ENCODE results near the gene NAA80. TPM values are rescaled to one million over a fixed set of nuclear protein-coding genes. Genes with fewer than 3 reads are reported as not detected.

NAA80 gene
- total RNA-seq, 1 experiment from 2014 or later = 8.7 TPM

- no TSS peak for BruUV-seq (replicated peaks)
- TF ChIP-seq EZH2 (IDR thresholded peaks at IDR 0.05; ENCODE audit: low read length, unreplicated experiment) = no peak
- TF ChIP-seq EZH2phosphoT487 (IDR thresholded peaks at IDR 0.05; ENCODE audit: borderline replicate concordance, low read length) = no peak
- no peak for TF ChIP-seq CTCF (conservative IDR thresholded peaks at IDR 0.05; ENCODE audit: low read depth, low read length)
- H3K4me1 ChIP-seq (ENCODE audit: insufficient read depth, low read length) = peaks cover 26% of the 10 kb centered on the region
- H3K27ac ChIP-seq (ENCODE audit: low read length) = no peak overlapping the region
- no peak for ATAC-seq
- no peak overlapping the region for H3K4me2 ChIP-seq (ENCODE audit: low read length)
- POLR2A ChIA-PET (ENCODE audit: unreplicated experiment) = no interaction called here
- H3K9ac ChIP-seq (ENCODE audit: low read length) = no peak overlapping the region
- no peak overlapping the region for H2AFZ ChIP-seq (ENCODE audit: low read length)
- H3K79me2 ChIP-seq (ENCODE audit: low read length) = peaks cover 18% of the 10 kb centered on the region
- no peaks in the 10 kb centered on the region for H3K36me3 ChIP-seq (ENCODE audit: low read depth, low read length)
- H3F3A ChIP-seq (ENCODE audit: low read length, unreplicated experiment) = no peaks in the 10 kb centered on the region
- intact Hi-C loops (cut with micrococcal nuclease) = no loop called here
- no peaks in the 10 kb centered on the region for H4K20me1 ChIP-seq (ENCODE audit: low read length)
- H3K9me3 ChIP-seq (ENCODE audit: low read length) = no peaks in the 10 kb centered on the region
- CTCF ChIA-PET = interaction anchor here (0.6 to 0.7 kb wide), 2 partner anchors 22 to 25 kb away, joined by 3 to 8 read pairs; no protein-coding TSS in a partner anchor
- no peak overlapping the region for H3K4me3 ChIP-seq (ENCODE audit: low read length)
- H3K9me2 ChIP-seq (replicated peaks; ENCODE audit: low read length) = no peaks in the 10 kb centered on the region
- DNase-seq = no peak
- no peaks in the 10 kb centered on the region for H3K27me3 ChIP-seq (ENCODE audit: low read length)
Observed at GRCh38 chr3:50296721-50297383, 2.4 kb downstream of the NAA80 start.

GRCh38 chr3:50295553-50296431, 3.4 kb downstream of the NAA80 start:
- CTCF ChIA-PET = no interaction called here
- ATAC-seq = no peak
- POLR2A ChIA-PET (ENCODE audit: unreplicated experiment) = no interaction called here

More at GRCh38 chr3:50295553-50296431, 3.4 kb downstream of the NAA80 start:
- H3K79me2 ChIP-seq (ENCODE audit: low read length) = peaks cover 28% of the 10 kb centered on the region
- intact Hi-C loops (cut with micrococcal nuclease) = no loop called here
- H4K20me1 ChIP-seq (ENCODE audit: low read length) = no peaks in the 10 kb centered on the region
- H3K9ac ChIP-seq (ENCODE audit: low read length) = no peak overlapping the region
- peaks cover 26% of the 10 kb centered on the region for H3K4me1 ChIP-seq (ENCODE audit: insufficient read depth, low read length)
- H2AFZ ChIP-seq (ENCODE audit: low read length) = no peak overlapping the region
- H3K36me3 ChIP-seq (ENCODE audit: low read depth, low read length) = no peaks in the 10 kb centered on the region
- H3K27ac ChIP-seq (ENCODE audit: low read length) = no peak overlapping the region
- no peaks in the 10 kb centered on the region for H3F3A ChIP-seq (ENCODE audit: low read length, unreplicated experiment)
- H3K9me2 ChIP-seq (replicated peaks; ENCODE audit: low read length) = no peaks in the 10 kb centered on the region
- no peaks in the 10 kb centered on the region for H3K27me3 ChIP-seq (ENCODE audit: low read length)
- BruUV-seq (replicated peaks) = no TSS peak
- no peak for TF ChIP-seq CTCF (conservative IDR thresholded peaks at IDR 0.05; ENCODE audit: low read depth, low read length)
- no peak for TF ChIP-seq EZH2phosphoT487 (IDR thresholded peaks at IDR 0.05; ENCODE audit: borderline replicate concordance, low read length)
- no peak for TF ChIP-seq EZH2 (IDR thresholded peaks at IDR 0.05; ENCODE audit: low read length, unreplicated experiment)
- H3K4me2 ChIP-seq (ENCODE audit: low read length) = no peak overlapping the region
- H3K9me3 ChIP-seq (ENCODE audit: low read length) = no peaks in the 10 kb centered on the region
- H3K4me3 ChIP-seq (ENCODE audit: low read length) = no peak overlapping the region
- no peak for DNase-seq

All from PC-3 (cell line).